SIG-M5 treated with dmso at 0.1 percent for 504 hours (cell line): ENCODE results near the gene BMPER.

Experiments
- DNase-seq: peaks from one replicate; lab custom pipeline; 2025; ENCODE audit not compliant: unreplicated experiment; lab: John Stamatoyannopoulos, UW

The BMPER gene

DNA sequence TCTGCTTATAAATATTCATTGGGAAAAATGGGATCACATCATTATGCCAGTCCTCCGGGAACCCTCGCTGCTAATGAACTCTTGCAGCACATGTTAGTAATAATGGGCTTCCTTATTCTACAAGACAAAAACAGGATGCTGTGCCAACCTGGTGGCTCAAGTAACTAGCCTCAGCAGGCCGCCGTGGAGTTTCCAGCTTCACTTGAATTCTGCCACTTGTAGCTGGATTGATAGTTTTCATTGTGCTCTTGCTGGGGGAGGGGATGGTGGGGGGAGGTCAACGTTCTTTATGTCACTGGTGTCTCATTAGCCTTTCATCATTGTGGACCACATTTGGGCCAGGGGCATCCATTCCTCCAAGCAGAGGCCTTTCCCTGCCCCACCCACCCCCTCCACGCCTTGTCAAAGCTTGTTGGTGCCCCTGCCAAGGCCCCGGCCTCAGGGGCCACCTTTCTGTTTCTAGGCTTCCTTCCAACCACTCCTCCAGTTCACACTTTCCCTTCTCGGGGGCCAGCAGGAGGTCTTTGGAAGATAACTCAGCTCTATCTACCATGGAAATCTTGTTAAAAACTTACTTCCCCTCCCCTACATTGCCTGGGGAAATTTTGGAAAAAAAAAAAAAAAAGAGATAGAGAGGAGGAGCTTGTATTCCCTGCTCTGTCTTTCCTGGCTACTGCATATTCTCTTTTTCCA lies 153.9 kb downstream of the BMPER start:
- DNase-seq = no peak

- no peak for DNase-seq
Measured at GRCh38 chr7:34060196-34060947, 155.0 kb downstream of the BMPER start.

DNA sequence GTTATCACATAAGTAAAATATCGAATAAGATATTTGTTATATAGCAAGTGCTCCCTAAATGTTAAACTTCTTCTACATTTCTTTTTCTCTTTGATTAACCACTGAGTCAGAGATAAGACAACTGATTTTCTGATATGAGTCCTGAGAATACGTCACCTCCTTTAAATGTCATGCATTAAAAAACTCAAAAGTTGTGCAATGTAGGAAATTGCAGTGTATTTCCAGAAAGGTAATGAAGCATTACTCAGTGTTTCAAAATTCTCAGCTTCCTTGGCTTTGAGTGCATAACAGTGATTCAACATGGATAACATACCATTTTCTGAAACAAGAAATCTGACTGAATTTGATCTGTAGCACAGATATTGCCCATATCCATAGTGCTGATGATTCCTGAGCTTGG lies 155.8 kb downstream of the BMPER start:
- DNase-seq = no peak

GRCh38 chr7:34062341-34062740 lies 157.0 kb downstream of the BMPER start:
- DNase-seq = no peak

- no peak for DNase-seq
Measured at GRCh38 chr7:34062826-34063225, 157.5 kb downstream of the BMPER start.

- no peak for DNase-seq
Measured at GRCh38 chr7:34064519-34065158, 159.3 kb downstream of the BMPER start.

DNA sequence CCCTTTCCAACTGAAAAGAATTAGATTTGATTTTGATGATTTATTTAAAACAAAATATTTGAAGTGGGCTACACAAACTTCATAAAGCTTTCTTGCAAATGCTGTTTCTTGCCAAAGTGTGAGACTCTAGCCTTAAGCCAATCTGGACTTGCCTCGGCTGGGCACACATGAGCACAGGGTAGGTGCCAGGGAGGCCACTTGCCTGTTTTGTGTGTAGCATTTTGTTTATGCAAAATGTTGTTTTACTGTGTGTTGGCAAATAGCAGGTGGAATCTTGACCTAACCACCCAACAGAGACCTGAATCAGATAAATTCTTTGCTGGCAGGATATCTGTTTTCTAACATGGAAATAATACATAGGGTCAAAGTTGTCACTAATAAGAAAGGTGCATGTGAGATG lies 161.1 kb downstream of the BMPER start:
- DNase-seq = no peak

- DNase-seq = no peak
Measured at GRCh38 chr7:34067005-34067778, 161.9 kb downstream of the BMPER start.

DNA sequence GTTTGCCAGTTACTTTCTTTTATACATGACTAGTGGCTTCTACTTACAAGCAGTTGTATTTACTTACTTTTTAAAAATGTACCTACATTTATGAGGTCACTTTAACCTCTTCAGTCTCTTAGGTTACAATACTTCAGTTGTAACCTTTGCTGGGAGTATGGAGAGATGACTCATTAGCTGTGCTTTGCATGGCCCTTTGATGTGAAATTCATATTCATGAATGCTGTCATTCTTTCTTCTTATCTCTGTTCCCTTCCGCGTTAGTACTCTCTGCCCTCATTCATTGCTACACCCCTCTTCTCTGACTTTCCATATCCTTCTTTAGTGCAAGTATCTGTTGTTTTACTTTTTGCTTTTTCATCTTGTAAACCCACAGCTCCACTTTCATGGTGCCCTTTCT lies 164.3 kb downstream of the BMPER start:
- DNase-seq = no peak

DNA sequence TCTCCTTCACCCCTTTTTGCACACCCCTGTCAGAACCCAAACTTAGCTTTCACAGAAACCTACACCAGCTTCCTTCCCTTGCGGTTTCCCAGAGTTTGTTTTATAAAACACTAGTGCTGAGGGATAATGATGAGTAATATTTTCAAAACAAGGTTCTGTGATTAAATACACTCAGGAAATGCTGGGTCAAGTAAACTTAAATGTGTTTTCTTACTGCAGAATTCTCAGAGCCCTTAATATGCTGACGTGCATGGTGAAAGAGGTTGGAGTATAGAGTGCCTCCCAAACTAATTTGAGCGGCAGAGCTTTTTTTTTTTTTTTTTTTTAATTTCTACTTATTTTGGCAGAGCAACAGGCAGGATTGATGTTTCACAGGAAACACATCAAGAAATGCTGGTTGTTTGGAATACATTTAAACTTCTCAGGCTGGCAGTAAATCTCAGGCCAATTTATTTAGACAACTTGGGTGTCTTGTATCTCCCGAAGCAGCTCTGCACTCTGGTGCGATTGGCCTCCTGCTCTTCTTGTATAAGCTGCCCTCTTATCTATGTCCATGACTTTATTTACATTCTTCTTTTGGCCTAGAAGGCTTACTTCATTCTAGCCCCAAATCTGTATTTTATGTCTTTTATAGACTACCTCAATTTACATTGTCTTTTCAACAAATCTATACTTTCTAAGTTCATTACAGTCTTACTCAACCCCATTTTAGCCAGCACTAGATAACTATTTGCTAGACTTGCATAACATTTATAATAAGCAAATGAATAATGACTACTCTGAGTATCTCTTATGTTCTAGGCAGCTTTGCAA lies 165.4 kb downstream of the BMPER start:
- DNase-seq = no peak

- no peak for DNase-seq
Measured at GRCh38 chr7:34073676-34074075, 168.3 kb downstream of the BMPER start.

DNA sequence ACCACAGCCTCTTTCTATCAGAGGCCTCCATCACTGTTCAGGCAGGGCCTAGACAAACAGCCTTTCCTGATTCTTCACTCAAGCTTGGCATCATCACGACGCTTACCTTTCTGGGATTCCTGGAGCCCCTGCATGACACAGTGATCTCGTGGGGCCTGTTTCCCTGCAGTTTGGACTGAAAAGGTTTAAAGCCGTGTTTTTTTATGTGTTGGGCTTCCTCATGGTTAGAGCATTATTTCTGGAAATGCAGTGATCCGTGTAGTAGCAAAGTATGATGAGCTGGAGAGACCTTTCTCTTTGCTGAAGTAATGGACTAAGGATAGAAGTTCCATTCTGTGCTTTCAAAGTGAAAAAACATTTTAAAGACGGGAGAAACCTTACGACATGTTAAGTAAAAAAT lies 169.1 kb downstream of the BMPER start:
- no peak for DNase-seq

GRCh38 chr7:34075523-34076370 lies 170.4 kb downstream of the BMPER start:
- DNase-seq = no peak

GRCh38 chr7:34077168-34077567 lies 171.8 kb downstream of the BMPER start:
- no peak for DNase-seq

GRCh38 chr7:34078864-34079263 lies 173.5 kb downstream of the BMPER start:
- no peak for DNase-seq

DNA sequence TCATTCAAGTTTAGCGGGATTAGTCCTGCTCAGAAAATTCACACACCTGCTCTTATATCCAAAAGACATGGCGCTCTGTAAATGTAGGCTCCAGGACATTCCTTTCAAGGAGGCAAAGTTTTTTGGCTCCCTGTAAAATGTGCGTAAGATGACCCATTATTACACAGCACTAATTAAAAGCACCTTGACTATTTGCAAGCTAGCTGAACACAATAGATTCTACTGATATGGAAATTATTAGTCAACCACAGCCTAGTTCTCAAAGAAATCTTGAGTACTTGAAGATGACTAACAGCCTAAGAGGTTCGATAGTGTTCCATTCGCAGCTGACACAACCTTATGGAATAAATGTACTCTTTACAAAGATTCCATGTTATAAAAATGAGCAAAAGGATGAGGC lies 175.2 kb downstream of the BMPER start:
- DNase-seq = no peak

- no peak for DNase-seq
Measured at GRCh38 chr7:34081935-34082334, 176.6 kb downstream of the BMPER start.

- DNase-seq = no peak
Measured at GRCh38 chr7:34083440-34083839, 178.1 kb downstream of the BMPER start.

DNA sequence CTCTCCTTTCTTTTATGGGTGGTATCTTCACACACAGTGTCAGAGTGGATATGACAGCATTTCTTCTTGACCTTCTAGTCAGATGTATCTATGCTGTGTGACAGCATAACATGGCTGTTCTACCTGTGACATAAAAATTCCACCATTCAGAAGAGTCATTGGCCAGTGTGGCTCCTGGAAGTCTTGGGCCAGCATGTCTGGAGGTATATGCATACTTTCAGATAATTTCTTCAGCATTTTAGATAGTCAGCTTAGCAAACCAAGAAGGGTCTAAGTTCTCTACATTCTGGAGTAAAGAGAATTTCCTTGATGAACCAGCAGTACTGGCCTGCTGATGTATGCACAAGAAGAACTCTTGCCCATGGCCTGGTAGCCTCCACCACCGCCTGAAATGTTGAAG lies 179.3 kb downstream of the BMPER start:
- no peak for DNase-seq

DNA sequence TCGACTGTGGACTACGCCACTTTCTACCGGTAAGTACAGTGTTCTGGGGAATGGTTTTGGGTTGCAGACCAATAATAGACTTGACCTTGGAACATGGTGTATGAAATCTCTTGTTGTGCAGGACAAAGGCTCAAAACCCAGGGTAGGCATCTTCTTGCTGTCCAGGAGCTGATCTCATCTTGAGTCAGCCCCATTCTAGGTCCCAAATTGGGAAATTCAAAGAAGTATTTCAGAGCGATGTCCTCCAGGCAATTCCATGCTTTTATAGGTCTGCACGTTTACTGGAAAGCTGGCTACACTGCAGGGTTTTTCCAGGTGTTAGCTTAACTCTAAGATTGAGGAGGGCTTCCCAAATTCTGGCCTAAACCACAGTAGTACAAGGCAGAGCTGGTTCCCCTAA lies 180.7 kb downstream of the BMPER start:
- DNase-seq = no peak
